Right hindlimb (tissue), 1 donor: Measurements from ENCODE around the gene STXBP5.

Source experiments
- DNase-seq: peaks from one replicate; pipeline ENCODE4 v3.0.0-alpha.2; 2018

STXBP5 gene

DNA sequence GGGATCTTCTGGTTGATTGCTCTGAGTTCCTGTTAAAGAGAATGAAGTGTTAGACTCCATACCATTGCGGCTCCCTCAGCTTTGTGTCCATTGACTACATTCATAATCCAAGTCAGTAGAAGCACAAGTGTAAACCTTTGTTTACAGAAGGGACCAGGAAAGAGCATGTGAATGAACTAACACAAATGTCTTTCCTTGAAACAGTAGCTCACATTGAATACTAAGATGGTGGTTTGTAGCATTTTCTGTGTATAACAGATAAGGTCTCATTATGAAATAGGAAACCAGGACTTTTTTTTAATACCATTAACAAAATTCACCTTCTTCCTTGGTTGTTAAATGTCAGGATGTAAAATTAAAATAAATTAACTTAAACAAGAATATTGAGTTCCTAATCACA, 8.4 kb downstream of the STXBP5 start:
- no peak for DNase-seq

DNA sequence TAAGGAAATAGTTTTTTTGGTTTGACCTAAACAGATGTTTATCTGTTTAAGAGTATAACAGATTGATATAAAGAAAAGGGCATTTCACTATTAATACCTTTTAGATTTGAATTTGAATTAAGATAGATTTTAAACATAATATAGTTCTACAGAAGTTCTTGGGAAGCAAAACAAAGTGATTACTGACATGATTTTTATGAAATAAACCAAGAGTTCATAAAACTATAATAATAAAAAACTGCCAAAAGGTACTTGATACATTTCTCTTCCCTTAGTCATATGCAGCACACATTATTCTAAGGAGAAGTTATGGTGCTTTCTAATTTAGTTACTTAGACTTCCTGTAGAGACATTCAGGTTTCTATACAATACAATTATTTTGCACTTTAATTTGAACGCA, 9.6 kb downstream of the STXBP5 start:
- DNase-seq: no peak

DNA sequence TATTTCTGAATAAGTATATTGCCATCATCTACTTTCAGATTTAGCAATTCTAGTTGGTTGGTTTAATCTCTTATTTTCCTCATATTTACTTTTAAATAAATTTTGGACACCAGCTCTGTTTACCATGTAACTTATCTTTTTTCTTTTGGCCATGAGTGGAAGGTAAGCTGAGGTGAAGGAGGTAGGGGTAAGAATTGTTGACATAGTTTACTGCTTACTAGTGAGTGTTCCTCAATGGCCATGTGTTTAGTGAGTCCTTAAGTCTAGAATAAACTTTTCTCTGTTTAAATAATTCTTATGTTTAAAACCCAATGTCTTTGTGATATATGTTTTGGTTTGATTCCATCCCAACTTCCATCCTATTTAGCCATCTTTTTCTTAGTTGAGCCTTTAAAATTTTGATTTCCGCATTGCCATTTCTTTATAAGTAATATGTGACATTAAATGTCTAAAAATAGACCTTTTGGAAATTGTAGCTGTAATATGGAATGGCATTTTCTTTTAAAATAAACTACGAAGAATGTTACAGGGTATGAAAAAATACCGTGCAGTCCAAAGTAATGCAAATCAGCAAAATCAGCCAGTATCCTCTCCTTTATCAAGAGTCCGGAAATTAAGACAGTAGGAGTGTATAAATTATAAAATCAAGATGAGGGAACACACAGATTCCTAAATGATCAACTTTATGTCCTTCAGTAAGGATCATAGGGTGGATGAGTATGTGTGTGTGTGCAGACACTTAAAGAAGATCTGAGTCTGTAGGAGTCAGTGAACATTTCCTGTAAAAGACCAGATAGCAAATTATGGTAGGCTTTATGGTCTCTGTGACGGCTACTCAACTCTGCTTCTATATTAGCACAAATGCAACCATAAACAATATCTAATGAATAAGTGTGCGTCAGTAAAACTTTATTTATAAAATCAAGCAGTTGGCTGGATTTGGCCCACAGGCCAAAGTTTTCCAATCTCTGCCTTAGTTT, 10.3 kb downstream of the STXBP5 start:
- DNase-seq: no peak

DNA sequence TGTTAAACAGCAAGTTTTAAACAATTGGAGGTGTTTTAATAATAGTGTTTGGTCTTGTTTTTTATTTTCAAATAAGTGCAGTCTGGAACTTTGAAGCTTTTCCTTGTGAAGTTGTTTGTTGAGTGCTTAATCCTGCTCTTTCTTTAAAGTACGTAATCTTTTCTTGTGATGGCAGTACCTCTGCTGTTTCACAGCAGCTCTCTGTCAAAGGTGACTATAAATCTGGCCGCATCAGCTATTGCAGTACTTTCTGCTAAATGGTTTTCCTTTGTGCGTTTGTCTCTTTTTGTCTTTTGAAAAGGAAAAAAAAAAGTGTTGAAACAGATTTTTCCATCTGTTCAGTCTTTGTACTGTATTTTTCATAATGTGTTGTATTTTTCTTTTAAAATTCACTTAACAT, 12.7 kb downstream of the STXBP5 start:
- no peak for DNase-seq

- DNase-seq: no peak
Measured at GRCh38 chr6:147217840-147218404, 13.7 kb downstream of the STXBP5 start.

GRCh38 chr6:147218797-147219196, 14.6 kb downstream of the STXBP5 start:
- no peak for DNase-seq

GRCh38 chr6:147219463-147219862, 15.2 kb downstream of the STXBP5 start:
- no peak for DNase-seq

GRCh38 chr6:147220345-147220744, 16.1 kb downstream of the STXBP5 start:
- DNase-seq: no peak

GRCh38 chr6:147221739-147222138, 17.5 kb downstream of the STXBP5 start:
- no peak for DNase-seq

- no peak for DNase-seq
Measured at GRCh38 chr6:147222160-147222838, 18.1 kb downstream of the STXBP5 start.

- DNase-seq: no peak
Measured at GRCh38 chr6:147223736-147224135, 19.5 kb downstream of the STXBP5 start.

GRCh38 chr6:147226163-147226724, 22.0 kb downstream of the STXBP5 start:
- no peak for DNase-seq

GRCh38 chr6:147226877-147227276, 22.7 kb downstream of the STXBP5 start:
- no peak for DNase-seq

- DNase-seq: no peak
Measured at GRCh38 chr6:147227770-147228320, 23.6 kb downstream of the STXBP5 start.

DNA sequence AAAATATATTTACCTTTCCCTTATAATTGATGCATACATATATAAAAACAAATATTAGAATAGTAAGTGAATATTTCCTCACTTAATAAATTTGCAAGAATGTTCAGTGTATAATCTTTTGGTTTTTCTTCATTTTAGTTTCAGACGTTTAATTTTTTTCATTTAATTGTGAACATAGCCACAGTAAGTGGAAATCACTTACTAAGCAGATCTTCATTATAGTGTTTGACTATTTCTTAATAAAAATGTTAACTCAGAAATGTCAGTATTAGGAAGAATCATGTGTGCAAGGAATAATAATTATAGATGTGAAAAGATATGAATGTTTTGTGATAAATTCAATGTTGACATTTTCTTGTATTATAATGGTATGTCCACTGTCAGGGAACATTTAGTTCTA, 27.4 kb downstream of the STXBP5 start:
- no peak for DNase-seq

DNA sequence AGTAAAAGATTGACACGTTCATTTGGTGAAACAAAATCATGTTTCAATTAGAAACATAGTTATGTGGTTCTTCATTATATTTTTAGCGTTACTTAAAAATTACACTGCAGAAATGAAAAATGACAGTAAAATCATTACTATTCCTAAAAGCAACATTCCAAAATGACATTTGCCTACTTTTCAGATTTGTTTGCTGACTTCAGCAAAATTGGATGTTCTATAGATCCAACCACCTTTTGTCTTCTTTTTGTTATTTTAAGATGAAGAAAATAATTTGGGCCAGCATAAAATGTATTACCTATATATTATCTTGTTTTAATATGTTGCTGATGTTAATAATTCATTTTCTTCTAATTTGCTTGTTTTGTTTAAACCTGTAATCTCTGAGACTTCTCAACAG, 30.5 kb downstream of the STXBP5 start:
- DNase-seq: no peak

- no peak for DNase-seq
Measured at GRCh38 chr6:147238164-147238563, 33.9 kb downstream of the STXBP5 start.

GRCh38 chr6:147238906-147239305, 34.7 kb downstream of the STXBP5 start:
- no peak for DNase-seq

DNA sequence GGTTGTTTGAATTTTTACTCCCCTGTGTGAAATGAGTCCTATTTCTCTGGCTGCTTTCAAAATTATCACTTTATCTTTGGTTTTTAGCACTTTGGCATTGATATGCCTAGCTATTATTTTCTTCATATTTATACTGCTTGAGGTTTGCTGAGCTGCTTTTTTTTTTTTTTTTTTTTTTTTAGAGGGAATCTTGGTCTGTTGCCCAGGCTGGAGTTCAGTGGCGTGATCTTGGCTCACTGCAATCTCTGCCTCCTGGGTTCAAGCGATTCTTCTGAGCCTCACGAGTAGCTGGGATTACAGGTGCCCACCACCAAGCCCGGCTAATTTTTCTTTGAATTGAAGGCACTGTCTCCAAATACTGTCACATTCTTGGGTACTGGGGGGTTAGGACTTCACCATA, 40.6 kb downstream of the STXBP5 start:
- no peak for DNase-seq

DNA sequence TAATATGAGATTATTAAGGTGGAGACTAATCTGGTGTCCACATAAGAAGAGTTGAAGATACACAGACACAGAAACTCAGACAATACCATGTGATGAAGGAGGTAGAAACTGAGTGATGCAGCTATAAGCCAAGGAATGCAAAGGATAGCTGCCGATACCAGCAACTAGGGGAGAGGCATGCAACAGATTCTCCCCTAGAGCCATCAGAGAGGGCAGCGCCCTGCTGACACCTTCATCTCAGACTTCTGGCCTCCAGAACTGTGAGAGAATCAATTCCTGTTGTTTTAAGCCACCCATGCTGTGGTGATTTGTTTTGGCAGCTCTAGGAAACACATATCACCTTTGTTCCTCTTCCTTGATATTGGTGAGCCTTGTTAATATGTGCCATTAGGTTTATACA, 41.5 kb downstream of the STXBP5 start:
- no peak for DNase-seq

- no peak for DNase-seq
Measured at GRCh38 chr6:147246853-147247635, 42.8 kb downstream of the STXBP5 start.

- DNase-seq: no peak
Measured at GRCh38 chr6:147248859-147249258, 44.6 kb downstream of the STXBP5 start.
